Temporal lobe (tissue), 2 donors: ENCODE results near the gene OPTN. TPM values are rescaled to one million over a fixed set of nuclear protein-coding genes. Genes with fewer than 3 reads are reported as not detected.

Experiments used
- small RNA-seq: library from RNA; depleted of rRNA; stranded (forward); fragments of <200 nt; gene quantifications from one replicate; pipeline ENCODE3, GENCODE V24; 2014; ENCODE audit warnings: low replicate concordance
- total RNA-seq: library from RNA; depleted of rRNA; stranded (reverse); fragments of >200 nt; gene quantifications from one replicate; pipeline ENCODE4 v1.2.3, GENCODE V29; 2014

The OPTN gene
- total RNA-seq, 1 donor from 2014 or later = 62.9 TPM

Small RNA genes lying within 50 kb of the gene (small RNA-seq; reads per million reads assigned to genes)
- not detected for gene SNRPGP5

Other genes with a start within 250 kb of the OPTN start
- 17.2 TPM for gene CCDC3, start 98.5 kb upstream of the OPTN start, total RNA-seq
- gene MCM10, start 61.4 kb downstream of the OPTN start, total RNA-seq = 2.0 TPM
- not detected for gene UCMA, start 134.2 kb downstream of the OPTN start, total RNA-seq
- 17.0 TPM for gene PHYH, start 199.9 kb downstream of the OPTN start, total RNA-seq
- gene SEPHS1, start 248.1 kb downstream of the OPTN start, total RNA-seq = 31.7 TPM